GM10266 (cell line): ENCODE results near the gene PTPN20.

ENCODE experiments used
- DNase-seq: peaks from one replicate; pipeline ENCODE4 v3.0.0; 2012; ENCODE audit errors: extremely low spot score
- CTCF ChIP-seq: IDR thresholded peaks from 2 replicates; pipeline ENCODE4 v1.5.1; 2012; ENCODE audit warnings: mild to moderate bottlenecking, low read depth; ENCODE audit not compliant: control insufficient read depth, insufficient read depth; ENCODE audit errors: missing control alignments

Gene PTPN20

GRCh38 chr10:47037654-47038425 is 126.6 kb downstream of the PTPN20 start:
- no peak for TF ChIP-seq CTCF

GRCh38 chr10:47038881-47039561 is 127.8 kb downstream of the PTPN20 start:
- no peak for TF ChIP-seq CTCF
- no peak for DNase-seq

More at GRCh38 chr10:47037654-47038425, 126.6 kb downstream of the PTPN20 start:
- no peak for DNase-seq

- TF ChIP-seq CTCF: no peak
- DNase-seq: no peak
Measured at GRCh38 chr10:47039562-47039913, 128.3 kb downstream of the PTPN20 start.

GRCh38 chr10:47040041-47040491 is 128.8 kb downstream of the PTPN20 start:
- no peak for TF ChIP-seq CTCF
- DNase-seq: no peak

GRCh38 chr10:47040681-47041080 is 129.5 kb downstream of the PTPN20 start:
- no peak for DNase-seq
- TF ChIP-seq CTCF: no peak

- no peak for DNase-seq
- TF ChIP-seq CTCF: no peak
Measured at GRCh38 chr10:47041396-47042198, 130.4 kb downstream of the PTPN20 start.
